GM19468 (cell line): Measurements from ENCODE around the gene ATP8B3.

ENCODE experiments used
- ATAC-seq: cut with Tn5 transposase; IDR thresholded peaks from one replicate; pipeline ENCODE4 v1.9.1; 2021; ENCODE audit warnings: mild to moderate bottlenecking, moderate library complexity, moderate number of reproducible peaks; ENCODE audit not compliant: unreplicated experiment; ENCODE audit errors: extremely low read depth

Gene ATP8B3, protein sequence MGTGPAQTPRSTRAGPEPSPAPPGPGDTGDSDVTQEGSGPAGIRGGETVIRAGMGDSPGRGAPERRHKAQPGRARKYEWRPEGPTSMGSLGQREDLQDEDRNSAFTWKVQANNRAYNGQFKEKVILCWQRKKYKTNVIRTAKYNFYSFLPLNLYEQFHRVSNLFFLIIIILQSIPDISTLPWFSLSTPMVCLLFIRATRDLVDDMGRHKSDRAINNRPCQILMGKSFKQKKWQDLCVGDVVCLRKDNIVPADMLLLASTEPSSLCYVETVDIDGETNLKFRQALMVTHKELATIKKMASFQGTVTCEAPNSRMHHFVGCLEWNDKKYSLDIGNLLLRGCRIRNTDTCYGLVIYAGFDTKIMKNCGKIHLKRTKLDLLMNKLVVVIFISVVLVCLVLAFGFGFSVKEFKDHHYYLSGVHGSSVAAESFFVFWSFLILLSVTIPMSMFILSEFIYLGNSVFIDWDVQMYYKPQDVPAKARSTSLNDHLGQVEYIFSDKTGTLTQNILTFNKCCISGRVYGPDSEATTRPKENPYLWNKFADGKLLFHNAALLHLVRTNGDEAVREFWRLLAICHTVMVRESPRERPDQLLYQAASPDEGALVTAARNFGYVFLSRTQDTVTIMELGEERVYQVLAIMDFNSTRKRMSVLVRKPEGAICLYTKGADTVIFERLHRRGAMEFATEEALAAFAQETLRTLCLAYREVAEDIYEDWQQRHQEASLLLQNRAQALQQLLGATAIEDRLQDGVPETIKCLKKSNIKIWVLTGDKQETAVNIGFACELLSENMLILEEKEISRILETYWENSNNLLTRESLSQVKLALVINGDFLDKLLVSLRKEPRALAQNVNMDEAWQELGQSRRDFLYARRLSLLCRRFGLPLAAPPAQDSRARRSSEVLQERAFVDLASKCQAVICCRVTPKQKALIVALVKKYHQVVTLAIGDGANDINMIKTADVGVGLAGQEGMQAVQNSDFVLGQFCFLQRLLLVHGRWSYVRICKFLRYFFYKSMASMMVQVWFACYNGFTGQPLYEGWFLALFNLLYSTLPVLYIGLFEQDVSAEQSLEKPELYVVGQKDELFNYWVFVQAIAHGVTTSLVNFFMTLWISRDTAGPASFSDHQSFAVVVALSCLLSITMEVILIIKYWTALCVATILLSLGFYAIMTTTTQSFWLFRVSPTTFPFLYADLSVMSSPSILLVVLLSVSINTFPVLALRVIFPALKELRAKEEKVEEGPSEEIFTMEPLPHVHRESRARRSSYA (N-terminal part only)

GRCh38 chr19:1811942-1812425 lies at the start of gene ATP8B3:
Gene ATP8B3, minus strand, starts transcription at chr19:1812276. Its CDS starts 540 bp downstream, at chr19:1811736.
- ATAC-seq: no peak

- ATAC-seq: no peak
These were observed 49.5 kb upstream of the ATP8B3 start for GRCh38 chr19:1861599-1862031.

- no peak for ATAC-seq
These were observed 48.9 kb upstream of the ATP8B3 start for GRCh38 chr19:1860821-1861598.

GRCh38 chr19:1860042-1860775 lies 48.1 kb upstream of the ATP8B3 start:
- no peak for ATAC-seq

- no peak for ATAC-seq
These were observed 47.3 kb upstream of the ATP8B3 start for GRCh38 chr19:1859331-1859781.

DNA sequence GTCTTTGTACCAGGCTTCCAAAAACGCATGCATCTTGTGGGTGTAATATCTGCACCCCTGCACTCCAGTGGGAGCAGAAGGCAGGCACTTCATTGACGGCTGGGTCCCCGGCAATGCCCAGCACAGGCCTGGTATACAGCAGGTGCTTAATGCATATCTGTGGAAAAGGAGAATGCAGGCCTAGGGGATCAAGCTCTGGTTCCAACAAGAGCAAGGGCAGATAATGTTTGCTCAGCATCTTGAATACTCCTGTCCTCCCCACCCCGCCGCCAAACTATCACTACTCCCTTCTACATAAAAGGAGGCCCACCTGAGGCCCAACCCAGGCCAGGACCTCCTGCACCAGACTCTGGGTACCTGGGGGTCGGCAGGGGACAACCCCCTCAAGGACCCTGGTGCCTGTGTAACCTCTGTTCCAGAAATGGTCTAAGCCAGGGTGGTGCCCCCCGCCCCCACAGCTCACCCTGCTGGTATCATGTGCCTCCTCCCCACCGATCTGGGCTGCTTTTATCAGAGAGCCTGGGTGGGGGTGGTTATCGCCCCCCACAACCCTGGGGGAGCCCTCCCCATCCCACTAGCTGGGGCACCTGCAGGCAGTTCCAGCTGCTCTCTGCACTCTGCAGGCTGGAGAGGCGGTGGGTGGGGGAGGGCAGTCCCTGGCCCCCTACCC lies 46.5 kb upstream of the ATP8B3 start:
- no peak for ATAC-seq

- ATAC-seq: no peak
These were observed 45.7 kb upstream of the ATP8B3 start for GRCh38 chr19:1857648-1858326.

GRCh38 chr19:1856698-1857603 lies 44.9 kb upstream of the ATP8B3 start:
- no peak for ATAC-seq

DNA sequence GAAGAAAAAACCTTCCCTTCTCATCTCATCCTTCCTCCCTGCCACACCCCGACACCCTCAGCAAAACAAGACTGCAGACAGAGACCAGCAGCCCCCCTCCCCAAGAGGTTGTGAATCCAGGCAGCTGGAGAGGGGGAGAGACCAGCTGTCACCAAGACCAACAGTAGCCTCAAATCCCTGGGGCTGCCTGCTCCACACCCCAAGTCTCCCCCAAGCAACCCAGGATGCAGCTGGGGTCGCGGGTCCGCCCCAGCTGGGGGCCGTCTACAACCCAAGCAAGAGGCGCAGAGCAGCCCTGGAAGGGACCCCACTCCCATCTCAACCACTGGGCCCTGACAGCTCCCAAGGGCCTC lies 44.2 kb upstream of the ATP8B3 start:
- no peak for ATAC-seq

GRCh38 chr19:1855828-1856255 lies 43.8 kb upstream of the ATP8B3 start:
- no peak for ATAC-seq

DNA sequence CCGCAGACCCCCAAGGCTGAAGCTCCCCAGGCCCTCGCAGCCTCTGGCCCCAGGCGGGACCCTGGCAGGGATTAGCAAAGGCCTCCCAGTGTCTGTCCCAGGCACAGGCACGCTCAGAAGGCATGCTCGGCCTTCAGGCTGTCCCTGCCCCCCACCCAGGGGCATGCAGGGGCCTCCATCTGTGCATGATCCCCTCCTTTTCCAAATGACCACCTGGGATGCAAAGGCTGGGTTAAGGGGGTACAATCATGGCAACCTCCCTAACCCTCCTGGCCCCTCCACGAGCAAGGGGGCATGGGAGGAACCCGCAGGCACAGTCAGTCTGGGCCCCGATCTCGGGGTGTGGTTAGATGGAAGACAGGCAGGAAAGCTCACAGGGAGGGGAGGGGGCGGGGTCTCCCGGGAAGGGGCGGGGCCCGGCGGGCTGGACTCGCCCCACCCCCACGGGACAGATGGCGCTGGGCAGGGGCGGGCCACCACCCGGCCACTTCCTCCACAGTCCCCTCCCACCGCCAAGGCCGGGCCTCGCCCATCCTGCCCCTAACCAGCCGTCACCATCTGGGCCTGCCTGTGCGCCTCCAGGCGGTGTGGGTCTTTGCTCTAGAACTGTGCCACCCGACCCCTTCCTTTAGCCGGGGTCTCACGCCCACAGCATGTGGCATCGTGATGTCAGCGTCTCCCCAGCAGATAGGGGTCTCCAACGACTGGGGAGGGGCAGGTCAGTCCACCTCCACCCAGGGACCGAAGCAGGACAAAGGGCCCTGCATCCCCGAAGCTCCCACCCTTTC lies 43.2 kb upstream of the ATP8B3 start:
- ATAC-seq: no peak

- ATAC-seq: no peak
These were observed 42.5 kb upstream of the ATP8B3 start for GRCh38 chr19:1854542-1855039.

GRCh38 chr19:1854039-1854541 lies 42.0 kb upstream of the ATP8B3 start:
- no peak for ATAC-seq

- ATAC-seq: no peak
These were observed 41.4 kb upstream of the ATP8B3 start for GRCh38 chr19:1853295-1854038.

DNA sequence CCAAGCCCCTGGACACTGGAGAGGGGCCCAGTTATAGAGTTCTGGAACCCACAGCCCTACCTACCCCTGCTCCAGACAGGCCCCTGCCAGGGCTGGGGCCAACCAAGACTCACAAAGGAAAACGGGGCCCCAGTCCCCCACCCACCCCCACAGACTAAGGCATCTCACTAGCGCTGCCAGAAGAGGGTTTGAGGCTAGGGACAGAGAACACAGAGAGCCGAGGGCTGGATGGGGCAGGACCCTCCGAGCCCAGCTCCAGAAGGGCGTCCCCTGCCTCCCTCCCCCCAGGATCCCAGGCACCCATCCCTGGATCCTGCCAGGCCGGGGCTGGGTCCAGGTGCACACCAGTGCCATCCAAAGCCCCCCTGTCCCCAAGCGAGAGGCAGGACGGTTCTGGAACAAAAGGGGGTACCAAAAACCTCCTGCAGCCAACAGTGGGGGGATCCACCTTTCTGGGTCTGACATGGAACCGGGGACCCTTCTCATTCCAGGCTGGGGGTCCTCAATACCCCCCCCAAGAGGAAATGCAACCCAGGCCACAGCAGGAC lies 40.6 kb upstream of the ATP8B3 start:
- ATAC-seq: no peak
